ENCODE measurements around the gene REX1BD. TPM values are rescaled to one million over a fixed set of nuclear protein-coding genes. Genes with fewer than 3 reads are reported as not detected.
"Not testable (repeated sequence)": the region's sequence is repeated elsewhere in the genome, so short reads cannot be mapped to it uniquely, and the experiment has no call there.

The REX1BD gene
- total RNA-seq, 2 donors from 2014 or later = 119 to 171 TPM

- Histone ChIP-seq H3K27ac (no peak overlapping the region), H3K9me3 (no peaks in the 10 kb centered on the region), H3K27me3 (no peaks in the 10 kb centered on the region), H3K36me3 (peaks cover 10% of the 10 kb centered on the region), H3K4me1 (peaks cover 0 to 43% of the 10 kb centered on the region in 2 donors), H3K4me3 (no peak overlapping the region)
- no peak for TF ChIP-seq CTCF (IDR thresholded peaks at IDR 0.05)
- DNase-seq (ENCODE audit: low spot score) = no peak
These were observed 3.3 kb downstream of the REX1BD start for GRCh38 chr19:18591735-18592385.

GRCh38 chr19:18592732-18593131, 4.1 kb downstream of the REX1BD start:
- not testable (repeated sequence) for H3K4me3 ChIP-seq; DNase-seq (ENCODE audit: low spot score); H3K27me3 ChIP-seq; H3K9me3 ChIP-seq; H3K27ac ChIP-seq
- Histone ChIP-seq H3K36me3 (peaks cover 10% of the 10 kb centered on the region), H3K4me1 (peaks cover 0 to 46% of the 10 kb centered on the region in 2 donors)

- Histone ChIP-seq H3K9me3 (no peaks in the 10 kb centered on the region), H3K27ac (peak overlapping the region in 1 of 2 donors; percentile 63), H3K4me1 (peaks cover 0 to 38% of the 10 kb centered on the region in 2 donors), H3K36me3 (peaks cover 10% of the 10 kb centered on the region), H3K27me3 (no peaks in the 10 kb centered on the region), H3K4me3 (peak overlapping the region in 1 of 2 donors; percentile 44)
- no peak for DNase-seq (ENCODE audit: low spot score)
- TF ChIP-seq CTCF (IDR thresholded peaks at IDR 0.05) = no peak
These were observed 4.9 kb downstream of the REX1BD start for GRCh38 chr19:18593367-18594095.

- Histone ChIP-seq H3K9me3 (no peaks in the 10 kb centered on the region), H3K4me3 (peak overlapping the region; percentile 28 to 44), H3K27me3 (no peaks in the 10 kb centered on the region), H3K36me3 (peaks cover 10% of the 10 kb centered on the region), H3K4me1 (peaks cover 0 to 35% of the 10 kb centered on the region in 2 donors), H3K27ac (peak overlapping the region; percentile 2 to 63)
- peak; percentile 95 to 98 for TF ChIP-seq CTCF (IDR thresholded peaks at IDR 0.05)
- DNase-seq (ENCODE audit: low spot score) = peak; percentile 73
These were observed 5.7 kb downstream of the REX1BD start for GRCh38 chr19:18594096-18594823.

- H3K4me3 ChIP-seq = peak overlapping the region; percentile 28 to 44
- DNase-seq (ENCODE audit: low spot score) = no peak
- peak overlapping the region; percentile 2 to 63 for H3K27ac ChIP-seq
- no peaks in the 10 kb centered on the region for H3K27me3 ChIP-seq
- H3K9me3 ChIP-seq = no peaks in the 10 kb centered on the region
- peaks cover 10% of the 10 kb centered on the region for H3K36me3 ChIP-seq
- no peak for TF ChIP-seq CTCF (IDR thresholded peaks at IDR 0.05)
- H3K4me1 ChIP-seq = peaks cover 0 to 29% of the 10 kb centered on the region in 2 donors
These were observed 6.3 kb downstream of the REX1BD start for GRCh38 chr19:18594824-18595373.

- Histone ChIP-seq H3K9me3 (no peaks in the 10 kb centered on the region), H3K4me1 (peaks cover 0 to 28% of the 10 kb centered on the region in 2 donors), H3K27ac (no peak overlapping the region), H3K4me3 (no peak overlapping the region), H3K36me3 (peaks cover 9% of the 10 kb centered on the region), H3K27me3 (no peaks in the 10 kb centered on the region)
- no peak for TF ChIP-seq CTCF (IDR thresholded peaks at IDR 0.05)
- no peak for DNase-seq (ENCODE audit: low spot score)
These were observed 6.9 kb downstream of the REX1BD start for GRCh38 chr19:18595475-18595874.

All from right atrium auricular region (tissue), 2 donors.